Keratinocyte (primary cell): ENCODE results near the gene ZBTB7B. TPM values are rescaled to one million over a fixed set of nuclear protein-coding genes. Genes with fewer than 3 reads are reported as not detected.

Source experiments
- DNase-seq: peaks from one replicate; pipeline ENCODE4 v3.0.0-alpha.2; 2011; ENCODE audit warnings: low read depth, missing footprints, low spot score
- FAIRE-seq: peaks from 2 replicates; lab custom pipeline; 2011; peaks lifted over from hg19 to GRCh38; lab: Jason Lieb, UNC
- H2AFZ ChIP-seq: 2 replicates; pipeline ENCODE4 v1.6.0; 2012; ENCODE audit warnings: low read length, control low read depth, inconsistent platforms; ENCODE audit not compliant: control insufficient read depth
- H3K27ac ChIP-seq: 2 replicates; pipeline ENCODE4 v1.5.1; 2011; ENCODE audit warnings: low read length; ENCODE audit not compliant: control insufficient read depth, insufficient read depth
- H3K27me3 ChIP-seq: 3 replicates; pipeline ENCODE4 v1.6.0; 2011; ENCODE audit warnings: low read length; ENCODE audit not compliant: control insufficient read depth, insufficient read depth; ENCODE audit errors: extremely low read depth
- H3K36me3 ChIP-seq, 2 experiments: 2 replicates in 1 of 2; 3 replicates in 1 of 2; pipeline ENCODE4 v1.5.1; 2011; ENCODE audit warnings: low read length in 2 of 2, mild to moderate bottlenecking in 1 of 2; ENCODE audit not compliant: control insufficient read depth in 2 of 2, insufficient read depth in 2 of 2; ENCODE audit errors: extremely low read depth in 1 of 2
- H3K4me1 ChIP-seq: 3 replicates; pipeline ENCODE4 v1.5.1; 2011; ENCODE audit warnings: low read length; ENCODE audit not compliant: control insufficient read depth, insufficient read depth; ENCODE audit errors: extremely low read depth
- H3K4me2 ChIP-seq: 3 replicates; pipeline ENCODE4 v1.6.0; 2011; ENCODE audit warnings: low read depth, low read length; ENCODE audit not compliant: control insufficient read depth, insufficient read depth; ENCODE audit errors: extremely low read depth
- H3K4me3 ChIP-seq, 3 experiments: fragments of 200-600 bp in 1 of 3; sonication (generic) in 1 of 3; 2 replicates in 2 of 3; 3 replicates in 1 of 3; pipeline ENCODE4 v1.5.1; 2011 to 2016; ENCODE audit warnings: low read length in 3 of 3, mild to moderate bottlenecking in 3 of 3, control low read depth in 2 of 3, inconsistent platforms in 1 of 3, low read depth in 1 of 3, mixed read lengths in 1 of 3, mixed run types in 1 of 3, moderate library complexity in 1 of 3; ENCODE audit not compliant: control insufficient read depth in 2 of 3, insufficient read depth in 2 of 3; ENCODE audit errors: extremely low read depth in 1 of 3
- H3K79me2 ChIP-seq: 2 replicates; pipeline ENCODE4 v1.6.0; 2012; ENCODE audit warnings: low read length; ENCODE audit not compliant: control insufficient read depth, insufficient read depth
- H3K9ac ChIP-seq: 3 replicates; pipeline ENCODE4 v1.6.0; 2011; ENCODE audit warnings: low read length; ENCODE audit not compliant: control insufficient read depth, insufficient read depth; ENCODE audit errors: extremely low read depth
- H3K9me1 ChIP-seq: 3 replicates; pipeline ENCODE4 v1.6.0; 2011; ENCODE audit warnings: low read length; ENCODE audit not compliant: control insufficient read depth, insufficient read depth; ENCODE audit errors: extremely low read depth
- H3K9me3 ChIP-seq: 2 replicates; pipeline ENCODE4 v1.5.1; 2012; ENCODE audit warnings: low read depth, low read length; ENCODE audit not compliant: control insufficient read depth
- H4K20me1 ChIP-seq: 3 replicates; pipeline ENCODE4 v1.6.0; 2011; ENCODE audit warnings: low read length; ENCODE audit not compliant: control insufficient read depth, insufficient read depth; ENCODE audit errors: extremely low read depth
- CTCF ChIP-seq, 3 experiments: IDR thresholded peaks in 1 of 3; conservative IDR thresholded peaks in 1 of 3; optimal IDR thresholded peaks in 1 of 3; 2 replicates in 2 of 3; 3 replicates in 1 of 3; pipeline versions ENCODE3 to v1.5.1; 2011; ENCODE audit warnings: low read length in 3 of 3, mild to moderate bottlenecking in 3 of 3, moderate library complexity in 2 of 3, control low read depth in 1 of 3, inconsistent platforms in 1 of 3; ENCODE audit not compliant: insufficient read depth in 2 of 3; ENCODE audit errors: extremely low read depth in 1 of 3
- EZH2 ChIP-seq: IDR thresholded peaks from one replicate; pipeline ENCODE4 v1.6.1; 2012; ENCODE audit warnings: inconsistent platforms, mild to moderate bottlenecking, low read length, moderate library complexity
- dilution Hi-C: fragments of 300-500 bp; cut with MboI; formaldehyde crosslinking; loops from one replicate; pipeline ENCODE4 v1.7.0; 2020; ENCODE audit warnings: low sequenced_read_pairs; ENCODE audit not compliant: extremely low pct_ligation_motif_present
- polyA plus RNA-seq, 5 experiments: library from polyadenylated mRNA; depleted of rRNA in 3 of 5; stranded (reverse) in 3 of 5; stranded (forward) in 1 of 5; unstranded in 1 of 5; fragments of >200 nt; gene quantifications; 1 replicate in 1 of 5; 2 replicates in 3 of 5; 3 replicates in 1 of 5; pipeline versions ENCODE4 v1.2.1 to v1.2.3, GENCODE V29; 2011 to 2012; ENCODE audit warnings: missing spikeins in 2 of 5, low read depth in 1 of 5, low replicate concordance in 1 of 5

Gene ZBTB7B
- polyA plus RNA-seq, 1 donor (not counting 4 experiments of a cell fraction or from before 2014, with no cell fraction given): 20.9 TPM

GRCh38 chr1:155062702-155063411 lies 60.3 kb downstream of the ZBTB7B start:
- Histone ChIP-seq H3K27me3 (no peaks in the 10 kb centered on the region), H3K9me1 (no peaks in the 10 kb centered on the region), H3K36me3 (peaks cover 32 to 39% of the 10 kb centered on the region in 2 experiments), H3K4me1 (peaks cover 23% of the 10 kb centered on the region), H3K9ac (peak overlapping the region; percentile 84), H4K20me1 (peaks cover 5% of the 10 kb centered on the region), H2AFZ (no peak overlapping the region), H3K4me3 (peak overlapping the region in 1 of 3 experiments; percentile 82), H3K9me3 (no peaks in the 10 kb centered on the region), H3K4me2 (peak overlapping the region; percentile 79), H3K27ac (no peak overlapping the region), H3K79me2 (no peaks in the 10 kb centered on the region)
- FAIRE-seq (no peak), DNase-seq (no peak)
- dilution Hi-C loops: no loop called here
- TF ChIP-seq CTCF (optimal IDR thresholded peaks at IDR 0.05 in 1 of 3, IDR thresholded peaks at IDR 0.05 in 1 of 3, conservative IDR thresholded peaks at IDR 0.05 in 1 of 3; ENCODE audit: extremely low read depth in 1 of 3, insufficient read depth in 2 of 3, low read length in 3 of 3) (peak; percentile 57 to 95 (median 80)), EZH2 (no peak)

GRCh38 chr1:155063550-155064110 lies 61.0 kb downstream of the ZBTB7B start, which contains the start of gene EFNA4:
TSS of gene EFNA4 (plus strand) at chr1:155063740. CDS start at chr1:155063824, 84 bp downstream.
- H3K36me3 ChIP-seq: peaks cover 26 to 33% of the 10 kb centered on the region in 2 experiments
- DNase-seq (no peak), FAIRE-seq (peak; percentile 79)
- dilution Hi-C loops: no loop called here
- H4K20me1 ChIP-seq: peaks cover 5% of the 10 kb centered on the region
- H2AFZ ChIP-seq: peak within 1 kb of the TSS; percentile 81
- H3K9me3 ChIP-seq: no peaks in the 10 kb centered on the region
- H3K27me3 ChIP-seq: no peaks in the 10 kb centered on the region
- peaks cover 23% of the 10 kb centered on the region for H3K4me1 ChIP-seq
- H3K9ac ChIP-seq: peak within 1 kb of the TSS; percentile 84
- no peaks in the 10 kb centered on the region for H3K79me2 ChIP-seq
- H3K27ac ChIP-seq: peak within 1 kb of the TSS; percentile 49
- no peaks in the 10 kb centered on the region for H3K9me1 ChIP-seq
- peak within 1 kb of the TSS; percentile 65 to 96 (median 82) for H3K4me3 ChIP-seq
- H3K4me2 ChIP-seq: peak within 1 kb of the TSS; percentile 79
- TF ChIP-seq CTCF (optimal IDR thresholded peaks at IDR 0.05 in 1 of 3, IDR thresholded peaks at IDR 0.05 in 1 of 3, conservative IDR thresholded peaks at IDR 0.05 in 1 of 3; ENCODE audit: extremely low read depth in 1 of 3, insufficient read depth in 2 of 3, low read length in 3 of 3): no peak
- TF ChIP-seq EZH2: no peak
